OCI-LY7 (cell line): ENCODE measurements around the gene STUM.

Source experiments
- EZH2phosphoT487 ChIP-seq: fragments of 200-600 bp; sonication (generic); IDR thresholded peaks from 2 replicates; pipeline ENCODE4 v1.6.1; 2018; ENCODE audit warnings: low read depth, borderline replicate concordance, mild to moderate bottlenecking, mixed run types, antibody characterized with exemption, low read length, moderate library complexity, mixed read lengths
- TF ChIP-seq, protein P1 (sequence below): fragments of 200-600 bp; sonication (generic); conservative IDR thresholded peaks from 2 replicates; pipeline ENCODE4 v1.5.1; 2014; ENCODE audit warnings: mild to moderate bottlenecking, antibody characterized with exemption, low read length, moderate library complexity, mixed read lengths

DNA sequence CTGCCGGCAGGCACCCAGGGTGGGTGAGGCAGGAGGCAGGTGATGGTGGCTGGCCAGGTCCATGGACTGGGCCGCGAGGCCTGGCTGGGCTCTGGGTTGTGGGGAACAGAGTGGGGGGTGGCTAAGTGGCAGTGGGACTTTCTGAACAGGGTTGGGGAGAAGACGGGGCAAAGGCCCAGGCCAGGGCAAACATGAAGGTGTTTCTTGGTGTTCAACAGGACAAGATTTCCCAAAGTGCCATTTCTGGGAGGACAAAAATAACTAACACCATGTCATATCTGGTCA, 26.8 kb downstream of the STUM start:
- TF ChIP-seq, protein P1, sequence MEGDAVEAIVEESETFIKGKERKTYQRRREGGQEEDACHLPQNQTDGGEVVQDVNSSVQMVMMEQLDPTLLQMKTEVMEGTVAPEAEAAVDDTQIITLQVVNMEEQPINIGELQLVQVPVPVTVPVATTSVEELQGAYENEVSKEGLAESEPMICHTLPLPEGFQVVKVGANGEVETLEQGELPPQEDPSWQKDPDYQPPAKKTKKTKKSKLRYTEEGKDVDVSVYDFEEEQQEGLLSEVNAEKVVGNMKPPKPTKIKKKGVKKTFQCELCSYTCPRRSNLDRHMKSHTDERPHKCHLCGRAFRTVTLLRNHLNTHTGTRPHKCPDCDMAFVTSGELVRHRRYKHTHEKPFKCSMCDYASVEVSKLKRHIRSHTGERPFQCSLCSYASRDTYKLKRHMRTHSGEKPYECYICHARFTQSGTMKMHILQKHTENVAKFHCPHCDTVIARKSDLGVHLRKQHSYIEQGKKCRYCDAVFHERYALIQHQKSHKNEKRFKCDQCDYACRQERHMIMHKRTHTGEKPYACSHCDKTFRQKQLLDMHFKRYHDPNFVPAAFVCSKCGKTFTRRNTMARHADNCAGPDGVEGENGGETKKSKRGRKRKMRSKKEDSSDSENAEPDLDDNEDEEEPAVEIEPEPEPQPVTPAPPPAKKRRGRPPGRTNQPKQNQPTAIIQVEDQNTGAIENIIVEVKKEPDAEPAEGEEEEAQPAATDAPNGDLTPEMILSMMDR, result no peak
- TF ChIP-seq EZH2phosphoT487, result no peak
